NCI-H2029 (cell line): ENCODE data around the gene DYNLL2.
"Not testable (repeated sequence)": the region's sequence is repeated elsewhere in the genome, so short reads cannot be mapped to it uniquely, and the experiment has no call there.

ENCODE experiments used
- DNase-seq: peaks from one replicate; lab custom pipeline; 2025; lab: John Stamatoyannopoulos, UW

The DYNLL2 gene

DNA sequence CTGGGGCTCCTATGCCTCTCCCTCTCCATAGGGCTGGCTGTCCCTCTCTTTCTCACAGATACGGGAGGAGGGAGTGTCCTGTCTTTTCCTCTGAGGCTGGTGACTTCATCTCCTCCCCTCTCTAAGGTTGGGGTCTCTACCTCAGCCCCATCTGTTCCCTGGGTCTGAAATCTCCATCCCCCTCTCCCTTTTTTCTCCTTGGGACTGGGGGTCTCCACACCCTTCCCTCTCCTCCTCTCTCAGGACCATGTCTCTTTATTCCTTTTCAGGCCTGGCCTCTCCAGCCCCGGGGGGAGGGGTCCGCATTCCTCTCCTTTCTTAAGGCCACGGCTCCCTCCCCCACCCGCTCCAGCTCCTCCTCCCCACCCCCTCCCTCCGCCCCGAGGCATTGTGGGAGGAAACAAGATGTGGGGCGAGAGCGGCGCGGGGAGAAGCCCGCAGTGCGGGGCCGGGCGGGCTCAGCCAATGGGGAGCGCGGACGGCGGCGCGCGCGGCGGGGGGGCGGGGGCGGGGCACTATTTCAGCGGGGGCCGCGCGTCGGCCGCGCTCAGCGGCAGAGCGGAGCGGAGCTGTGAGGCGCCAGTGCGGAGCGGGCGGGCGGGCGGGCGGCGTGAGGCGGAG, at the start of gene DYNLL2:
DYNLL2 (plus strand) TSS at position 550 of the 621 bp plus-strand sequence. CDS start 3,672 bp downstream, outside the sequence.
- peak; percentile 84 for DNase-seq

DNA sequence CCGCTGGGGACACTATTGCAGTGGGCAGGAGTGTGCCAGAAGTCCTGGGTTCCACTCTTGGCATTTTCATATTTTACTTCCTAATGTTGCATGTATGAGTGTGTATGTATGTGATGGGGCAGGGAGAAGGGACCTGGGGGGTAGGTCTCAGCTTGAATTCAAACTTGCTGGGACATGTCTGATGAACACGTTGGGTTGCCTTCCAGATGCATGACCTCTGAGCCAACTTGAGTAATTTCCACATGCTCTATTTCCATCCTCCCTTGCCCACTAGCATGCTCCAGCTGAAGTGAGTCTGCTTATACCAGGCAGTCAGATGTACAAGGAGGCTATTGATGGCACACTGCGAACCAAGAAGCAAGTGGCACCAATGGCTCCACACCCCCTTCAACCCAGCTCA, 43.2 kb upstream of the DYNLL2 start:
- DNase-seq, result no peak

DNA sequence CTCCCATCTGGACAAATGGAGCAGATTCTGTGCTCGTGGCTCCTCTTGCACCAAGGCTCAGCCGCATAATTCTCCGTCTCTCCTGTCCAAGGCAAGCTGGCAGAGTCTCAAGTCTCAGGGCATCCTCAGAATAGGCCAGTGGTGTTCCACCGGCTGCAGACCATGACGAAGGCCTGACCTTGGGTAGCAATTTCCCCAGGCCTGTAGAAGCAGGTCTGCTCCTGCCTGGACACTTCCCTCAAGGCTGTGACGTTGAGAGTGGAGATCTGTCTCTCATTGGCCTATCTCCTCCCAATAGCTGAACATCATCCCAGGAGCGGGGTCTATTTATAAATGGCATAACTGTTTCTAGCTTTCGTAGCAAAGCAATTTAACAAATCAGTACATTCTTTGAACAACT, 42.8 kb upstream of the DYNLL2 start:
- no peak for DNase-seq

DNA sequence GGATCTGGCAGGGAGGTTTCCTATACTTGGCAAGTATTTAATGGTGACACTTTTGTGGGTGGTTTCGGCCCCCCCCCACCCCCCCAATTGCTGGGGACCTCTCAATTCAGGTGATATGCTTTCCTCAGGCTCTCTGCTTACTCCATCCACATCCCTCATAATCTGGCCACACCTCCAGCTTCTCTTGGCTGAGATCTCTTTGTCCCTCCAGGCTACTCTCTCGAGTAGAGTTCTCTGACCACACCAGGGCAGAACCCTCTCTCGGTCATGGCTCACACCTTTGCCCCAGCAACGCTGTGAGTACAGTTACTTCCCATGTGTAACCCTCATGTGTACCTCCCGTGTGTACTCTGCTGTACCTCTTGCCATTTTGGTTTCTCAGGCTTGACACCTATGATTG, 42.1 kb upstream of the DYNLL2 start:
- DNase-seq, result no peak

GRCh38 chr17:58043221-58044181, 39.7 kb upstream of the DYNLL2 start:
- no peak for DNase-seq

DNA sequence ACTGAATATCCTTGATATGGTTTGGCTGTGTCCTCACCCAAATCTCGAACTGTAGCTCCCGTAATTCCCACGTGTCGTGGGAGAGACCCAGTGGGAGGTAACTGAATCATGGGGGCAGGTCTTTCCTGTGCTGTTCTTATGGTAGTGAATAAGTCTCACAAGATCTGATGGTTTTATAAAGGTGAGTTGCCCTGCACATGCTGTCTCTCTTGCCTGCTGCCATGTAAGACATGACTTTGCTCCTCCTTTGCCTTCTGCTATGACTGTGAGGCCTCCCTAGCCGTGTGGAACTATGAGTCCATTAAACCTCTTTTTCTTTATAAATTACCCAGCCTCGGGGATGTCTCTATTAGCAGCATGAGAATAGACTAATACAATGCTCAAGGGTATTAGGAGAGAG, 39.0 kb upstream of the DYNLL2 start:
- not testable (repeated sequence) for DNase-seq

DNA sequence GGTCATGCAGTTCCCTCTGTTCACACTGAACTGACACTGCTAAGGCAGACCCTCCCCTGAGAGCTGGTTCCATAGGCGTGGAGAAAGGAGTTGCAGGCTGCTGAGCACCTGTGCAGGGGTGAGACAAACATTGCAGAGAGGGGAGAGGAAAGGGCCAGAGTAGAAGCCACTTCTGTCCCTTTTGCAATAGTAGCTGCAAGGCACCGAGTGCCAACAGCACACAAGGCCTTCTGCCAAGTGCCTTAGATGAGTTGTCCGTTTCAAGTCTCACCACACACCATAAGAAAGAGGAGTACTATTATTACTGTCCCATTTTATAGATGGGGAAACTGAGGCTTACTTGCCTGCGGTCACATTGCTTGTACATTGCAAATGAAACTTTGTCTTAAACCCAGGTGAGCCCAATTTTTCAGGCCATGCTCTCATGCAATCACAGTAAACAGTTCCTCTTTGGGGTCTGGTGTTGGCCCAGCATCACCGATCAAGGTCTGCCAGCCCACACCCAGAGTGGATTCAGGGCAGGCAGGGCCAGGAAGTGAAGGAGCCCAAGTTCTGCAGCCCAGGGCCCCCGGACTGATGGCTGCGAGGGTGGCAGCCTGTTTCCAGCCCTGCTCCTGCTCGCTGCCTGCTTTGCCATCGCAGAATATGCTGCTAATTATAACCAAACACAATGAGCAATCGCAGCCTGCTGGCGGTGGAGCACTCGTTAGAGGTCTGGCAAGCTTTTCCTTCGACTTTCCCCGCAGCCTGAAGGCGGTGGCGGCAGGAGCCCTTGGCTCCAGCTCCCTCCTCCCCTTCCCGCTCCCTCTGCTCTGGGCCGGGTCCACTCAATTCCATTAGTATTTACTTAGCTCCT, 36.8 kb upstream of the DYNLL2 start:
- DNase-seq, result no peak

- no peak for DNase-seq
These were observed 35.7 kb upstream of the DYNLL2 start for GRCh38 chr17:58047376-58048150.

- no peak for DNase-seq
These were observed 33.7 kb upstream of the DYNLL2 start for GRCh38 chr17:58049533-58049932.

- DNase-seq, result no peak
These were observed 32.3 kb upstream of the DYNLL2 start for GRCh38 chr17:58050966-58051365.

DNA sequence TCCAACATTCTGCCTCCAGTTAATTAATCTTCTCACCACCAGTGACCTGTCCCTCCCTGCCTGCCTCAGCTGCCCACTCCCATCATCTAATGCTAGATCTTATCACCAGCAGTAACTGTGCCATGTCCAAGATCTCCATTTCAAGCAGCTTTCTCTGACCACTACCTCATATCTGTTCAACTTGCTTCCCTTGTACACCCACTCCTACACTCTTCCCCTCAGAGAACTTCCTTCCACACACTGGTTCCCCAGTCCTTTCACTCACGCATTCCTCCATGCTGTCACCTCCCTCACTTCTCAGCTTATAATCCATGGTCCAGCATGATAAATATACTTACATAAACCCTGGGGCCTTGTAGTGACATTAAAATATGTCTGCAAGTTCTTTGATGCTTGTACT, 31.8 kb upstream of the DYNLL2 start:
- no peak for DNase-seq

DNA sequence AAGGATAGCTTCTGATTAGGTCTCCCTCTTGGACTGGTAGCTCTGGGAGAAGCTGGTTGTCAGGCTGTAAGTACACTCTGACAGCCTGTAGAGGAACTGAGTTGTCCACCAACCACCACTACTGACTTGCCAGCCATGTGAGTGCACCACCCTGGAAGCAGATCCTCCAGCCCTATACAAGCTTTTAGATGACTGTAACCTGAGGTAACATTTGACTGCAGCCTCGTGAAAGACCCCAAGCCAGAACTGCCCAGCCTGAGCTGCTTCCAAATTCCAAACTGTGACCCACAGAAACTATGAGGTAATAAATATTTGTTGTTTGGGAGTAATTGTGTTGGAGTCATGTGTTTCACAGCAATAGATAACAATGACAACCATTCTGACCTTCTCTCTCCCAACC, 30.8 kb upstream of the DYNLL2 start:
- no peak for DNase-seq

DNA sequence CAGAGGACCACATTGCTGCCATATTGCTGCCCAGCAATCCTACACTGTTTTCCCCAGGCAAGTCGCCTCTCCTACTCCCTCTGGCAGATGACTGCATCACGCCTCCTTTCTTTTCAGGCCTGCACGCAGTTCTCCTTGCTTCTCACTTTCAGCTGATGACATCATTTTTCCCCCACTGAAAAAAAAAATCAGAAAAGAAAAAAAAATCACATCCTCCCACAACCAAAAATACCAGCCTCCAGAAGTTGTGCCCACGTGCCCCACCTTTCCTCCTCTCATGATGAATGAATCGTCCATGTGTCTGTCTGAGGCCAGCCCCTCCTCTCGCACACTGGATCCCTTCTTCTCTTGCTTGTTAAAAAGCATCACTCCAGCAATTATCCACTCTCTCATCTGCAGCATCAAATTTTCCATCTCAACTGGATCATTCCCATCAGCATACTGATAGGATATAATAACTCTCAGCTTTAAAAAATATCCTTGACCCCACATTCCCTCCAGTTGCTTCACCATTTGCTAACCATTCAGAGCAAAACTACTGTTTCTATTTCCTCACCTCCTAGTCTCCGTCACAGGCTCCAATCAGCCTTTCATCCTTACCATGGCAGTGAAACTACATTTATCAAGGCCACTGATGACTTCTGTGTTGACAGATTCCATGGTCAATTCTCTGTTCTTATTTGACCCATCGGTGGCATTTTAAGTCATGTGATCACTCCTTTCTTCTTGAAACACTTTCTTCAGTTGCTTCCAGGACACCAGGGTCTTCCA, 30.1 kb upstream of the DYNLL2 start:
- no peak for DNase-seq

DNA sequence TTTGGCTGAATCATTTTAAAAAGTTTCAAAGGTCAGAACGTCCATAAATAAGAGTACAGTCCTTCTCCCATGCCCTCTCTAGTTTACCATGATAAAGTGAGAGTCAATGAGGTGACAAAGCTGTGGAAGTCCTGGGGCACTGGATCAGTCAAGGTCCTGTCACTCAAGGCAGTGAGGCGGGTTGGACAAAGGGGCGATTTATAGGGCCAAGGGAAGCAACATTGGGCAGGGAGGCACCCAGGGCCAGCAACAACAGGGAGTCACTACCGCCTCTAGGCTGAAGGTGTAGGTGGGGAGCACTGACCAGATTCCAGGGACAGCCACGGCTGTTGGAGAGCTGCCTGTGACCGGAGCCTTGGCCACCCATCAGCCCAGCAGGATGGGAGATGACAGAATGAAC, 28.6 kb upstream of the DYNLL2 start:
- DNase-seq, result no peak

DNA sequence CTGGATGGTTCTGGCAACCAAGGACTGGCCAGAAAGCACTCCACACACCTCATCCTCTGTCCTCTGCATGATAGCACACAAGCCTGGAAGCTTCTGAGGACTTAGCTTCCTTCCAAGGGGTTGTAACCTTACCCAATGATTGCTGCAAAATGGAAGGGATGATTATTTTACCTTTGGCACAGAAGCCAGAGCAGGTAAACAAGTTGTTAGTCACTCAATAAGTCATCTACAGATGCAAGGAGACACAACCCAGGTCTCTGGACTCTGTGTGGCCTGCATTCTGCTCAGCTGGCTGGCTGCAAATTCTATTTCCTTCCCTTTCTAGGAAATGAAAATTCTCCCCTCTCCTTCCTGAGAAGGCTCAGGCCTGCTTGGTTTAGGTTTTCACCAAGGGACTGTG, 26.7 kb upstream of the DYNLL2 start:
- DNase-seq, result no peak

GRCh38 chr17:58059141-58059540, 24.1 kb upstream of the DYNLL2 start:
- no peak for DNase-seq

GRCh38 chr17:58060596-58061191, 22.5 kb upstream of the DYNLL2 start:
- peak; percentile 1 for DNase-seq

DNA sequence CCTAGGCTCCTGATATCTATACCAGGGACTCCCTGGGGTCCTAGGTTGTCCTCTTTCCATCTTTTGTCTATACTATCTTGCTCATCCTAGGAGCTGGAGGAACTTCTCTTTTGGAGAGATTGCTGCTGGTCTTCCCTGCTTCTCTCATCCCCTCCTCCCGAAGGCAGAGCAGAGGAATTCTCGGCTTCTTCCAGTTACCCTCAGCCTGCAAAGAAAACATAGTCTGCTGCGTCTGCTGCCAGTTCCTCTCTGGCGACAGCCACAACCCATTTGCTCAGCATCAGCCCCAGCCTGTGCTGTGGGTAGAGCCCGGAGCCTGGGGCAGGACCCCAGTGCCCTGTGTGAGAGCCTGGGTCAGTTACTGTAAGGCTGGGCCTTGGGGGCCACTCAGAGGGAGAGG, 21.5 kb upstream of the DYNLL2 start:
- no peak for DNase-seq

DNA sequence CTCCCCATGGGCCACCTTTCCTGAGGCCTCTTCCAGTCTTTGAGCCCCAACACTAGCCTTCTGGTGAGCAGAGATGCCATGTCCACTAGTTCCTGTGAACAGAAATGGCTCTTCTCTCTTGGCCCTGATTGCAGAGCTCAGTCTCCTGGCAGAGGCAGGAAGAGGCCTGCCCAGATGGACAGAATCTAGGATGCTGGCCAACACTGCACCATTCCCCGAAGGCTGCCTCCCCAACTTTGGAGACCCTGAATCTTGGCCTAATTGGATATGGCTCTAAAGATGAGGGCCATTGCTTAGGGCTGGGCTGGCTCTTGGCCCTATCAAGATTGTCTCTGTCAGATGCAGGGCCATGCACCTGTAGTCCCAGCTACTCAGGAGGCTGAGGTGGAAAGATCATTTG, 18.0 kb upstream of the DYNLL2 start:
- DNase-seq, result no peak

DNA sequence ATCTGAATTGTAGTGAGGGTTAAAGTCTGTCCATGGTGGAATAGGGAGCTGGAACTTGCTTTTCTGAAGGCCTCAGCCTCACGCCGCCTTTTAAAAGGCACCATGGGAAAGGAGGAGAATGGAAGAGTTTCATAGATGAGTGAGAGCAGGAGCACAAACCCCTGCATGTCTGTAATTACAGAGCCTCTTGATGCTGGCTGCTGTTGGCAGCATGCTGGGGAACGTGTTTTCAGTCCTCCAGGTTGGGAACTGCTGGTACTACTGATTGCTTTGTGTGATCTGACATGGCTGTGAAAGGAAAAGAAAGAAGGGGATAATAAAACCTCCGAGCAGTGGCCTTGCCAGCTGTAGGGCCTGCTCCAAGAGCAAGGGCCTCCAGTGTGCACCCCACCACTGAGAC, 16.8 kb upstream of the DYNLL2 start:
- no peak for DNase-seq

GRCh38 chr17:58072862-58073261, 10.4 kb upstream of the DYNLL2 start:
- no peak for DNase-seq
